K562 (cell line): ENCODE data around the gene UBAC2.

Source experiments
- KDM1A ChIP-seq, 2 experiments: fragments of 450-650 bp; IDR thresholded peaks; 2 replicates each; pipeline ENCODE4 v1.6.1; 2016; ENCODE audit warnings: mild to moderate bottlenecking in 2 of 2
- TF ChIP-seq, protein P1 (sequence below): sonication (generic); formaldehyde crosslinking; IDR thresholded peaks from 2 replicates; pipeline ENCODE4 v1.8.0; 2022; ENCODE audit warnings: missing genetic modification reagents, mild to moderate bottlenecking, borderline replicate concordance
- TF ChIP-seq, protein P2 (sequence below), 2 experiments: fragments of 450-650 bp in 1 of 2; sonication (generic) in 1 of 2; formaldehyde crosslinking in 1 of 2; IDR thresholded peaks in 1 of 2; conservative IDR thresholded peaks in 1 of 2; 2 replicates each; pipeline versions ENCODE4 v1.6.1 to v1.8.1; 2016 to 2023; ENCODE audit warnings: mild to moderate bottlenecking in 2 of 2, moderate library complexity in 2 of 2, inconsistent platforms in 1 of 2, missing genetic modification reagents in 1 of 2

DNA sequence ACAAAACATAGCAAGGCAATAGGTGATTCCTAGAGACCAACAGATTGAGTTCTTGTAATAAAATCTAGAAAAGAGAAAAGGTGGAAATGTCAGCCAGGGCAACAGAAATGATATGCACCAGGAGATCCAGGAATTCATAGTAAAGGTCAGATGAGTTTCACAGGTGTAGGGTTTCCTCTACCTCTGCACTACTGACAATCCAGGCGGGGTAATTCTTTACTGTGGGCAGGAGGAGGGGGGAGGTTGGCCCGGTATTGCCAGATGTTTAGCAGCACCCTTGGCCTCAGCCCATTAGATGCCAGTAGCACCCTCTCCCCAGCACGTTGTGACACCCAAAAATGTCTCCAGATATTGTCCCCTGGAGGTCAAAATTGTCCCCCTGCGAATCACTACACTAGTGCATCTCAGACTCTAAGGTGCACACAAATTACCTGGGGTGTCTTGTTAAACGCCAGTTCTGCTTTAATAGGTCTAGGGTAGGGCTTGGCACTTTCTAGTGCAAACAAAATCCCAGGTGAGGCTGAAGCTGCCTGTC, 3.5 kb upstream of the UBAC2 start:
- TF ChIP-seq, protein P1, sequence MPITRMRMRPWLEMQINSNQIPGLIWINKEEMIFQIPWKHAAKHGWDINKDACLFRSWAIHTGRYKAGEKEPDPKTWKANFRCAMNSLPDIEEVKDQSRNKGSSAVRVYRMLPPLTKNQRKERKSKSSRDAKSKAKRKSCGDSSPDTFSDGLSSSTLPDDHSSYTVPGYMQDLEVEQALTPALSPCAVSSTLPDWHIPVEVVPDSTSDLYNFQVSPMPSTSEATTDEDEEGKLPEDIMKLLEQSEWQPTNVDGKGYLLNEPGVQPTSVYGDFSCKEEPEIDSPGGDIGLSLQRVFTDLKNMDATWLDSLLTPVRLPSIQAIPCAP: no peak
- TF ChIP-seq, protein P2, sequence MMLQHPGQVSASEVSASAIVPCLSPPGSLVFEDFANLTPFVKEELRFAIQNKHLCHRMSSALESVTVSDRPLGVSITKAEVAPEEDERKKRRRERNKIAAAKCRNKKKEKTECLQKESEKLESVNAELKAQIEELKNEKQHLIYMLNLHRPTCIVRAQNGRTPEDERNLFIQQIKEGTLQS (IDR thresholded peaks at IDR 0.05): no peak
- TF ChIP-seq, protein P2 (CRISPR knock-in tag; conservative IDR thresholded peaks at IDR 0.05): no peak
- TF ChIP-seq KDM1A (IDR thresholded peaks at IDR 0.05): no peak
